Hepatocyte (in vitro differentiated cells): ENCODE data around the gene RGL3. TPM values are rescaled to one million over a fixed set of nuclear protein-coding genes. Genes with fewer than 3 reads are reported as not detected.

Source experiments
- DNase-seq: peaks from one replicate; pipeline ENCODE4 v3.0.0-alpha.2; 2016; ENCODE audit warnings: low spot score
- H2AFZ ChIP-seq: fragments of 200-600 bp; sonication (generic); 2 replicates; pipeline ENCODE4 v1.6.0; 2016; ENCODE audit warnings: antibody characterized with exemption, mild to moderate bottlenecking
- H3K27ac ChIP-seq: fragments of 200-600 bp; sonication (generic); 2 replicates; pipeline ENCODE4 v1.5.1; 2016; ENCODE audit warnings: mild to moderate bottlenecking
- H3K27me3 ChIP-seq: fragments of 200-600 bp; sonication (generic); 2 replicates; pipeline ENCODE4 v1.6.1; 2016
- H3K36me3 ChIP-seq: fragments of 200-600 bp; sonication (generic); replicated peaks from 2 replicates; pipeline ENCODE4 v1.5.1; 2016; ENCODE audit warnings: low read depth; ENCODE audit not compliant: insufficient read depth
- H3K4me1 ChIP-seq: fragments of 200-600 bp; sonication (generic); 2 replicates; pipeline ENCODE4 v1.5.1; 2016; ENCODE audit warnings: mild to moderate bottlenecking, moderate library complexity; ENCODE audit not compliant: insufficient read depth
- H3K4me2 ChIP-seq: fragments of 200-600 bp; sonication (generic); 2 replicates; pipeline ENCODE4 v1.6.0; 2016
- H3K4me3 ChIP-seq: fragments of 200-600 bp; sonication (generic); 2 replicates; pipeline ENCODE4 v1.5.1; 2016; ENCODE audit warnings: mild to moderate bottlenecking
- H3K79me2 ChIP-seq: fragments of 200-600 bp; sonication (generic); 2 replicates; pipeline ENCODE4 v1.6.0; 2017; ENCODE audit warnings: mild to moderate bottlenecking
- H3K9me2 ChIP-seq: fragments of 200-600 bp; sonication (generic); replicated peaks from 2 replicates; pipeline ENCODE4 v1.6.0; 2017; ENCODE audit warnings: mild to moderate bottlenecking; ENCODE audit not compliant: insufficient read depth
- H3K9me3 ChIP-seq: fragments of 200-600 bp; sonication (generic); 2 replicates; pipeline ENCODE4 v1.5.1; 2016; ENCODE audit warnings: low read depth, mild to moderate bottlenecking
- H4K20me1 ChIP-seq: fragments of 200-600 bp; sonication (generic); 2 replicates; pipeline ENCODE4 v1.6.0; 2016; ENCODE audit warnings: mild to moderate bottlenecking; ENCODE audit not compliant: insufficient read depth, poor library complexity, severe bottlenecking
- CTCF ChIP-seq: fragments of 200-600 bp; sonication (generic); IDR thresholded peaks from 2 replicates; pipeline ENCODE4 v1.5.1; 2016; ENCODE audit warnings: antibody characterized with exemption, mild to moderate bottlenecking; ENCODE audit not compliant: poor library complexity
- EZH2 ChIP-seq: fragments of 200-600 bp; sonication (generic); IDR thresholded peaks from 2 replicates; pipeline ENCODE4 v1.6.1; 2016; ENCODE audit warnings: antibody characterized with exemption, mild to moderate bottlenecking, borderline replicate concordance
- EZH2phosphoT487 ChIP-seq: fragments of 200-600 bp; sonication (generic); IDR thresholded peaks from one replicate; pipeline ENCODE4 v1.6.1; 2018; ENCODE audit warnings: antibody characterized with exemption, mild to moderate bottlenecking, low read depth, moderate library complexity; ENCODE audit not compliant: unreplicated experiment, severe bottlenecking
- WGBS: methylation state at CpG from one replicate; pipeline ENCODE4 v1.1.6; 2016; ENCODE audit warnings: low lambda C conversion rate; ENCODE audit errors: missing lambda C conversion rate; 5-methylcytosine and 5-hydroxymethylcytosine counted together
- polyA plus RNA-seq: library from polyadenylated mRNA; unstranded; fragments of >200 nt; fragmentation: Nextera tagmentation; extraction: Ambion mirVana; gene quantifications from 2 replicates; pipeline ENCODE4 v1.2.1, GENCODE V29; 2016
- total RNA-seq: library from RNA; depleted of rRNA; stranded (reverse); fragments of >200 nt; gene quantifications from 2 replicates; pipeline ENCODE4 v1.2.3, GENCODE V29; 2014

RGL3 gene
- total and polyA plus RNA-seq, 2 experiments from 2014 or later = 20.6 to 55.6 TPM

GRCh38 chr19:11349171-11349570, 69.9 kb downstream of the RGL3 start:
- H3K79me2 ChIP-seq = no peaks in the 10 kb centered on the region
- WGBS = 89% methylated on average over 4 of the region's 4 CpGs
- H3K4me3 ChIP-seq = no peak overlapping the region
- H3K9me3 ChIP-seq = no peaks in the 10 kb centered on the region
- H3K4me2 ChIP-seq = no peak overlapping the region
- no peaks in the 10 kb centered on the region for H3K27me3 ChIP-seq
- no peaks in the 10 kb centered on the region for H3K36me3 ChIP-seq
- H2AFZ ChIP-seq = no peak overlapping the region
- TF ChIP-seq CTCF (no peak), EZH2phosphoT487 (no peak), EZH2 (no peak)
- DNase-seq = no peak
- peaks cover 9% of the 10 kb centered on the region for H3K4me1 ChIP-seq
- no peaks in the 10 kb centered on the region for H4K20me1 ChIP-seq
- no peaks in the 10 kb centered on the region for H3K9me2 ChIP-seq
- no peak overlapping the region for H3K27ac ChIP-seq

- Histone ChIP-seq H3K9me3 (no peaks in the 10 kb centered on the region), H2AFZ (no peak overlapping the region), H4K20me1 (no peaks in the 10 kb centered on the region), H3K4me2 (no peak overlapping the region), H3K27me3 (no peaks in the 10 kb centered on the region), H3K27ac (no peak overlapping the region), H3K4me1 (peaks cover 9% of the 10 kb centered on the region), H3K4me3 (no peak overlapping the region), H3K36me3 (no peaks in the 10 kb centered on the region), H3K9me2 (no peaks in the 10 kb centered on the region), H3K79me2 (no peaks in the 10 kb centered on the region)
- WGBS = 84% methylated on average over 7 of the region's 7 CpGs
- DNase-seq = no peak
- TF ChIP-seq EZH2phosphoT487 = no peak
- no peak for TF ChIP-seq CTCF
- TF ChIP-seq EZH2 = no peak
Observed at GRCh38 chr19:11347546-11348039, 71.5 kb downstream of the RGL3 start.

- H3K9me3 ChIP-seq = no peaks in the 10 kb centered on the region
- H2AFZ ChIP-seq = peak within 1 kb of the TSS; percentile 47
- H3K4me2 ChIP-seq = peak within 1 kb of the TSS; percentile 81
- H3K36me3 ChIP-seq = no peaks in the 10 kb centered on the region
- peak; percentile 100 for DNase-seq
- no peaks in the 10 kb centered on the region for H3K9me2 ChIP-seq
- TF ChIP-seq CTCF (peak; percentile 17), EZH2 (no peak)
- WGBS = under 1% methylated on average over 50 of the region's 50 CpGs
- peaks cover 9% of the 10 kb centered on the region for H3K4me1 ChIP-seq
- H3K27ac ChIP-seq = peak within 1 kb of the TSS; percentile 76
- H3K4me3 ChIP-seq = peak within 1 kb of the TSS; percentile 43
- no peaks in the 10 kb centered on the region for H3K79me2 ChIP-seq
- H4K20me1 ChIP-seq = no peaks in the 10 kb centered on the region
- no peaks in the 10 kb centered on the region for H3K27me3 ChIP-seq
Observed at GRCh38 chr19:11346104-11346940, 72.8 kb downstream of the RGL3 start, which contains the start of the genes CCDC159 and TMEM205. CCDC159 (plus strand) TSS chr19:11346519; CDS start chr19:11346607, 88 bp downstream. TMEM205 (minus strand) TSS chr19:11346268; CDS start chr19:11345619, 649 bp downstream.
